NCI-H2171 (cell line): ENCODE measurements around the gene GDF2.

Experiments
- DNase-seq: peaks from one replicate; lab custom pipeline; 2025; lab: John Stamatoyannopoulos, UW

Gene GDF2

DNA sequence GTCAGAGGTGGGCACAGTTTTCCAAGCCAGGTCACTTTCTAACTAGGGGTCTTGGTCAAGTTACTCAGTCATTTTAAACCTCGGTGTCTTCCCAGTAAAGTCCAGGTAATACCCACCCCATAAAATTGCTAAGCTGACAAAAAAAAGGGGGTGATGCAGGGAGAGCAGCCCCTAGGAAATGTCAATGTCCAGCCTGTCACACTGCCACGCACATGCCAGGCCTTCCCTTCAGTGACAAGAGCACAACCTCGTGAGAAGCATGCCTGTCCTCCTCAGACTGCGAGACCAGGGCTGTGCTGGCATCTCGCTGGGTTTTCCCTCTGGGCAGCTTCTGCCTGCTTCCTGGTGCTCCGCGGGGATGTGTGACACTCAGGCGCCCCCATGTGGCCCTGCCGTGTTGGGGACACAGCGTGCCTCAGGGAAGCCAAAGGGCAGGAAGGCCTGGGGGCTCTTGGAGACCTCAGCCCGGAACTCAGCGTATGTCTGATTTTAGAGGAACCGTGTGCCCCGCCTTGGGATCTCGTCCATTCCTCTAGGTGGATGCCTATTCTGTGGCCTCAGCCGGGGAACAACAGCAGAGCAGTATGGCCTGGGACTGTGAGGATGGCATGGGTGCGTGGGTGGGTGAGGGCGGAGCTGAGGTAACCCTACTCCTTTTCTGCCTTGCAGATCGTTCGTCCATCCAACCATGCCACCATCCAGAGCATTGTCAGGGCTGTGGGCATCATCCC, 10.2 kb upstream of the GDF2 start:
- peak; percentile 25 for DNase-seq

DNA sequence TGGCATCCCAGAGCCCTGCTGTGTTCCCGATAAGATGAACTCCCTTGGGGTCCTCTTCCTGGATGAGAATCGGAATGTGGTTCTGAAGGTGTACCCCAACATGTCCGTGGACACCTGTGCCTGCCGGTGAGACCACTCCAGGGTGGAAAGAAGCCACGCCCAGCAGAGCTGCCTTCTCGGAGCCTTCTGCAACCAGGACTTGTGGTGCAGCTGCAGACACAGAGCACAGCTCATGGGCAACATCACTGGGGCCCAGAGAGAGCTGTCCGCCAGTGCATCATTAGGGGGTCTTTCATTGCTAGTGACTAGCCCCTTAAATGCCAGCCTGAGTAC, 9.6 kb upstream of the GDF2 start:
- no peak for DNase-seq

DNA sequence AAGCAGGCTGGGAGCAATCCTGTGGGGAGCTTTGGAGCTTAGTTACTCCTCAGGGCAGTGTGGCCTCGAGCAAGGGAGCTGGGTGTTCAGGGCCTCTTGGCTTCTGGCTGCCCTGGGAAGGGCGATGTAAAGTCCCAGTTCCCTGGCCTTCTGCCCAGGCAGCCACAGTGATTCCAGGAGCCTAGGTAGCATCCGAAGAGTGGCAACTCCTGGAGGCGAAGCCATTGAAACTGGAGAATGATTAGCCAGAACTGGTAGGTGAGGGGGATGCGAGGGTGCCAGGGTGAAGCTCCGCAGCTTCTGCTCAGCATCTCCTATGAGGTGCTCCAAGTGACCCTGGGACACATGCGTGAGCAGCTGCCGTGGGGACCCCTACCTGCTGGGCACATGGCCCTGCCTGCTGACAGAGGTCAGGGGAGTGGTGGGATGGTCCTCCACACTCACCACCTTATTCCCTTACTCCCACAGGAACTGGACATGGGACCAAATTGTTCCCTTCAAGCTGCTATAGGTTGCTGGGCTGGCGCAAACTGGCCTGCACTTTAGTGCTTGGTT, 7.8 kb upstream of the GDF2 start:
- DNase-seq: no peak

DNA sequence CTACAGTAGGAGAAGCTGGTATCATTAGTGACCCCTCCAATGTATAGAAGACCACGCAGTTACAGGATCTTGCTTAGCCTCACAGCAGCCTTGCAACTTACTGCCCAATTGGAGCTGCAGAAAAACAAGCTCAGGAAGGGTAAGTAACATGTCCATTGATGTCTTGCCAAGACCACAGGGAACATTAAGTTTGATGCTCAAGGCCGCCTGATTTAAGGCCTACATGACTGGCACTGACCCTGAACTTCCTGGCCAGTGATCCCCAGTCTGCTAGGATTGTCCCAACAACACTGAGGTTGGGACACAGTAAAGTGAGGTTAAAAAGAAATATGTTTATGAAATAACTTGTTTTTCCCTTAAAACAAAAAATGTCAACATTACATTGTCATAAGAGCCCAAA, 6.8 kb upstream of the GDF2 start:
- DNase-seq: no peak

DNA sequence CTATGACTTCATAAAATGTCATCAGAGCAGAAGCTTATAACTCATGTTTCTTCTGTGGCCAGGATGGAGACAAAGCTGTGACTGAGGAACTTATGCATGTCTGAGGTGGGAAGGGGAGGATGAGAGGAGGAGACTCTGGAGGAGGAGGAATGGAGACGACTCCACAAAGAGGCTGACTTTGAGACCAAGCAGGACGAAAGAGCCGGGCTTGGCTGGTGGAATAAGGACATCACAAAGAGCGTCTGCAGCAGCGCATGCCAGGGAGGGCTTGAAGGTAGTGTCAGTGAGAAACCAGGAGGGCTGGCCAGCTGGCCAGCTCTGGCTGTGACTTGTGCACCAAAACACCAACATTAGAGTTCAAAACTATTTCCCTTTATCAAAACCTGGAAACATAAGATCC, 6.1 kb upstream of the GDF2 start:
- no peak for DNase-seq

DNA sequence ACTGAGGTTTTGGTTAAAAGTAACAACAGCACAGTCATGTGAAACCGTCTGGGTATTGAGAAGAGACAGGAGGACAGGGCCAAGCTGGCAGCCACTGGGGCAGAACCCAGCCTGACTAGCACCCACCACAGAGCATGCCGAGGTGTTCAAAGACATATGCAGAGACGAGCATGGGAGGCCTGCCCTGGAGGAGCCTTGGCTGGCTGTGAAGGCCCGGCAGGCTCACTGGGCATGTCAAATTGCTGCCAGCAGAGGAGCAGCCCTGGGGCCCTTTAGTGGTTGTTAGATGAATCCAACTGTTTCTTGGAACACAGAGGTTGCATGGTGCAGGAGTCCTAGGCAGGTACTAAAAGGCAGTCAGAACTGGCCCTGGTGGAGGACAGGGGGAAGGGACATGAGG, 5.0 kb upstream of the GDF2 start:
- DNase-seq: no peak

DNA sequence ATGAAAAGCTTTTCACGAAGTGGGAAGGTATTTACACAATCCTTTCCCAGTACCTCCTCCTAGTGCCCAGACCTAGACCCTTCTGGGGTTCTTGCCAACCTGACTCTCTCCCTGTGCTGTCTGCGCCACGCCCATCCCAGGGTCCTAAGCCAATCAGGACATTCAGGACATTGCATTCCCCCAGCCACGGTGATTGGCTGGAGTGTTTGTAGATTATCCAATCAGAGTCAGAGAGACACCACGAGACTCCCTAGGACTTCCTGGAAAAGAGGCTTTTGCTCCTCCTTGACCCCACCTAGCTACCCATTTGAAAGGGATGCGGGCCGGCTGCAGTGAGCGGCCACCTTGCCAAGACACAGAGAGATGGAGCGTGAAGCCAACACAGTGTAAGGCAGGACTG, 3.5 kb upstream of the GDF2 start:
- no peak for DNase-seq

DNA sequence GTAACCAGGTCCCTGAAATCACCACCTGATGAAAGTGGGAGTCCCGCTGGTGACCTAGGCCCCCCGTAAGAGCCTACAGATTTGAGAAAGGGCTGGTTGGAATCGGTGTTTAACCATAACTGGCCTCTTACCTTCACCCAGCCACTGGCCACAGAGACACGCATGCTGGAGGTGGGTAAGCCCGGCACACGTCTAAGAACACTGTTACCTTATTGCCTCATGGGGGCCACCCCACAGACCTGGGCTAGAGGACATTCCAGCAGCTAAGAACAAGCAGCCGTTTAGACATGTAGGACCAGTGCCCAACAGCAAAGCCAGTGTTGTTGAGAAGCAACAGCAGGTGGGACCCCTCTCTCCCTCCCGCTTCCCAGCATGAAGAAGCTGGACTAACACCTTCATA, 2.5 kb upstream of the GDF2 start:
- DNase-seq: no peak

DNA sequence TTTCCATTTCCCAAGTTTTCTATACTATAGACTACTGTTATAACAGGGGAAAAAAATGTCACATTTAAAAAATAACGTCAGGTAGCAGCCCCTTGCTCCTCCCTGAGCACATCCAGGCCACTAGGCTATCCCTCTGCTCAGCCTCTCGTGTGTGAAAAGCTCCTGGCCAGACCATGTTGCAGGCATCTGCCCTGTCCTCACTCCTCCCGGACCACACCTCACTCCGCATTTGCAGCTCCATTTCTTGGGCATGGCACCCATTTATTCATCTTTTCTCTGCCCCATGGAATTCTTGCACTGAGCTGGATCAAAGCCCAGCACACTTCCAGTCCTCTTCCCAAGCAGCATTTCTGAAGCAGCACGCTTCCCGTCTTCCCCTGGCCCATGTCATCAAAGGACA, 1.4 kb upstream of the GDF2 start:
- DNase-seq: no peak

DNA sequence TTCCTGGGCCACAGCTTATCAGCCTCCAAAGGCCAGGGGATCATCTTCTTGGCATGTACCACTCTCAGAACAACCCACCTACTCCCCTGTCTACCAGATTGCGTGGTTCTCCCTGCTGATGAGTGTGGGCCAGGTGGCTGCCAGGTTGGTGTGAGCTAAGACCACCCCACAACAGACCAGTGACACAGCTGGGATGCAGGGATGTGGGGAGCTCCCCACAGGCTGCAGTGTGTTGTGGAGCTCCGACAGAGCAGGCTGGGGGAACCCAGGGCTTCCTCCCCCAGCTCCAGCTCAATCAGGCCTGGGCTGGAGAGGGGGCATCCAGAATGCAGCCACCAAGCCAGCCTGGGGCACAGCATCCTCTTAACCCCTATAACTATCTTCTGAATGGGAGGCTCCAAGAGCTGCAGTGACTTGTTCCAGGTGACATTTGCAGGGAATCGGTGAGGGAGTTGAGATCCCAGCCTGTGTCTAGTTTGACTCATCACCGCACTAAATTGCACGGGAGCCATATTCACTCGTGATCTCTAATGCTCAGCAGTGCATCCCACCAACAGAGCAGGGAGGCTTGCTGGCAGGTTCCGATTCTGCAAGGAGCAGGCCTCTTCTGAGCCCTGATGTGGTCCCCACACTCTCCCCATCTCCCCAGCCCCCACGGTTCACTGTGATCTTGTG, 596 bp upstream of the GDF2 start:
- DNase-seq: no peak

DNA sequence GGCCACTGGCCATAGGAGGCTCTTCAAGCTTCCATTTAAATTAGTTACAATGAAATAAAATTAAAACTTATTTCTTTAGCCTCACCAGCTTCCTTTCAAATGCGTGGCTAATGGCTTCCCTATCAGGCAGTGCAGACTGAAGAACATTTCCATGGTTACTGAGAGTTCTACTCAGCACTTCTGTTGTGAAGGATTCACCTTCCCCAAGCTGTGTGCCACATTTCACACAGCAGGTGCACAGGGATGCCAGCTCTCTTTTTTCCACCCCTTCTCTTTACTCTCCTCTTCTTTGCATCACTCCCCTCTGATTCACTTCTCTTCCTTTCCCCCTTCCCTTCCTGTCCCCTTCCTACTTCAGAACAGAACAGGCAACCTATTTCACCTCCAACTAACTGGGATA, 833 bp downstream of the GDF2 start:
- DNase-seq: no peak

DNA sequence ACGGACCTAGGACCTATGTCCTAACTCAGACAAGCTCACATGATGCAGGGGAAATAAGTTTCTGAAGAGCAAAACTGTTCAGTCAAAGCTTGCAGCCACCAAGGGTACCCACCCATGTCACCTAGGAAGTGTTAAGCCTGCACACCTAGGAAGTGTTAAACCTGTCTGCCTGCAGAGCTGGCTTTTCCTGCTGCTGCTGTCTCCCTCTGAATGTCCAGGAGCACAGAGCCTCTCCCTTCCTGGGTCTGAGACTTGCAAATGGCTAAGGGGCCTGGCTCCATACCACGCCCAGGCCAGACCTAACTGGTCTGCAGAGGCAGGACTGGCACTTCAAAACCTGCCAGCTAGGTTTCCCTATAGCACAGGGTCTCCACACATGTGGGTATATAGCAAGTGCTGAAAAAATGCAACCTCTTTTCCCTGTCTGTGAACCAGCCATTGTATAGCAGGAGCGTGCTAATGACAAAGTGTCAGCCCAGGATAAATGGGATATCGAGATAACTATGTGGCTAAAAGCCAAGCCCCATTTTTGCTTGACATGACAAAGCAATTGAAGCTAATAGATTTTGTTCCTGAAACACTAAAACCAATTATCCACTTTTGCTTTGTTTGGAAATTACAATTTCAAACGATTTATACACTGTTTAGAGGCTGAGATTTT, 1.5 kb downstream of the GDF2 start:
- no peak for DNase-seq

DNA sequence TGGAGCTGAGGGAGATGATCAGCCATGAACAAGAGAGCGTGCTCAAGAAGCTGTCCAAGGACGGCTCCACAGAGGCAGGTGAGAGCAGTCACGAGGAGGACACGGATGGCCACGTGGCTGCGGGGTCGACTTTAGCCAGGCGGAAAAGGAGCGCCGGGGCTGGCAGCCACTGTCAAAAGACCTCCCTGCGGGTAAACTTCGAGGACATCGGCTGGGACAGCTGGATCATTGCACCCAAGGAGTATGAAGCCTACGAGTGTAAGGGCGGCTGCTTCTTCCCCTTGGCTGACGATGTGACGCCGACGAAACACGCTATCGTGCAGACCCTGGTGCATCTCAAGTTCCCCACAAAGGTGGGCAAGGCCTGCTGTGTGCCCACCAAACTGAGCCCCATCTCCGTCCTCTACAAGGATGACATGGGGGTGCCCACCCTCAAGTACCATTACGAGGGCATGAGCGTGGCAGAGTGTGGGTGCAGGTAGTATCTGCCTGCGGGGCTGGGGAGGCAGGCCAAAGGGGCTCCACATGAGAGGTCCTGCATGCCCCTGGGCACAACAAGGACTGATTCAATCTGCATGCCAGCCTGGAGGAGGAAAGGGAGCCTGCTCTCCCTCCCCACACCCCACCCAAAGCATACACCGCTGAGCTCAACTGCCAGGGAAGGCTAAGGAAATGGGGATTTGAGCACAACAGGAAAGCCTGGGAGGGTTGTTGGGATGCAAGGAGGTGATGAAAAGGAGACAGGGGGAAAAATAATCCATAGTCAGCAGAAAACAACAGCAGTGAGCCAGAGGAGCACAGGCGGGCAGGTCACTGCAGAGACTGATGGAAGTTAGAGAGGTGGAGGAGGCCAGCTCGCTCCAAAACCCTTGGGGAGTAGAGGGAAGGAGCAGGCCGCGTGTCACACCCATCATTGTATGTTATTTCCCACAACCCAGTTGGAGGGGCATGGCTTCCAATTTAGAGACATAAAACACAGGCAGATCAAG, 3.3 kb downstream of the GDF2 start:
- DNase-seq: no peak

DNA sequence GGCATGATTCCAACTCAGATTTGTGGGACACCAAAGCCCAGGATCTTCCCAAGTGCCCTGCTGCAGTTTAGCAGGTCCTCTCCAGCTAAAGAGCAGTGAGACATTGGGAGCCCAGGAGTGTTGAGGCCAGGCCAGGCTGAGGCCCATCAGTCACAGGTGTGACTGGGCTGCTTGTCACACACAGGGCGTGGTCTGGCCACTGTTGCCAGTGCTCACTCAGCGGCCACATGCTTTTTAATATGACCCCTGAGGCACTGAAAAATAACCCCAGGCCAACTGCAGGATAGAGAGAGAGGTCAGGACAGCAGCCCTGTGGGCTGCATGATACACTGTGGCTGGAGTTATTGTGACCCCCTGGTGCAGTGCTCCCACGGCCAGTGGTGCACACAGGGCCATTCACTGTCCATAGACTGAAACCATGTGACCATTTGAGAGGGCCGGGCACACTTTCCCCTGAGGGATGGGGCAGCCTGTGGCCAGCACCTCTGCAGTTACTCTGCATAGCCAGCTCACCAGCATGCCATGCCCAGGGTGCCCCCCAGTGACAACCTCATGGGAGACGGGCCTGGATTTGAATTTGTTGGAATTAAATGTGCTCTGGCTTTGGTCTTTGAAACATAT, 4.2 kb downstream of the GDF2 start:
- DNase-seq: no peak

DNA sequence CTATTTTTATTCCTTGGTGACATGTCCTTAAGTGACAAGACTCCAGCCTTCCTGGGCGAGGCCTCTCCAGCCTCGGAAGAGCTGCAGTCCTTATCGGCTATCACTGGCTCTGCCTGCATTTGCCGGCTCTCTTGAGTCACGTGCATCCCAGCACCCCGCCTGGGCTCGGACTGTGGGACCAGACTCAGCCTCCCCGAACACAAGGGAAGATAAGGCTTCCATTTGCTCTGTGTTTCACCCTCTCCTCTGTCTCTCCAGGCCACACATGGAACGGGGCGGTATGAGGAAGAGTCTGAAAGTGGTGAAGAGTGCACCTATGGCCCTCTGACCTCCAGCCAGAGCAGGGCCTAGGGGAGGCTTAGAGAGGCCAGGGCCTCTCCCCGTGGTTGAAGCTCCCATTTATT, 4.7 kb downstream of the GDF2 start:
- no peak for DNase-seq

DNA sequence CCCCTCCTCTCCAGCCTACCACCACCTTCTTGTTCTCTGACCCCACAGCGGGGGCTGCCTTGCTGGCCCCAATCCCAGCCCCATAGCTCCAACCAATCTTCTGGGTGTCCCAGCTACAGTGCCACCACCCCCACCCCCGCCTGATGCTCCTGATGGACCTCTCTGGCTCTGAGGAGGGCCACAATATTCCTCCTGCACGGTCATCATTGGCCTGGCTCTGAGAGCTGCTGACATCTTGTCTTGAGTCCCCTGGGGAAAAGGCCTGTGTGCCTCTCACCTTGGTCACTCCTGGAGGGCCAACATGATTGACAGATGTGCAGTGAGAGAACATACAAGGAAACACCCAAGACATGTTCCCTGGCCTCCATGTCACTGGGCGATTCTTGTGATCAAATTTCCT, 7.6 kb downstream of the GDF2 start:
- no peak for DNase-seq

DNA sequence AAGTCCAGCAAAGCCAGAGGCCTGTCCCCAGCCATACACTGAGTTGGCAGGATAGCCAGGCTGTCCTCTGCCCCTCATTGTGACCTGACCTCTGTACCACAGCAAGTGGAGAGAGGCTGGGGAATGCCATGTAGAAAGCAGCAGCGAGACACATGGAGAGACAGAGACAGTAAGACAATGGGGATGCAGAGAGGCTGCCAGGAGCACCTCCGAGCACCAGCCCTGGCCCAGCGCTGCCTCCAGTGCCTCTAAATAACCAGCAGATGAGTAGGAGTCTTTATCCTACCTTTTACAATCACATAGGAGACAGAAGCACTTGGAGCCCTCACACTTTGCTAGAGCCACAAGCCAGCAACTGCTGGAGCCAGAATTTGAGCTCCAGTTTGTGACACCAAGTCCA, 8.1 kb downstream of the GDF2 start:
- DNase-seq: no peak

DNA sequence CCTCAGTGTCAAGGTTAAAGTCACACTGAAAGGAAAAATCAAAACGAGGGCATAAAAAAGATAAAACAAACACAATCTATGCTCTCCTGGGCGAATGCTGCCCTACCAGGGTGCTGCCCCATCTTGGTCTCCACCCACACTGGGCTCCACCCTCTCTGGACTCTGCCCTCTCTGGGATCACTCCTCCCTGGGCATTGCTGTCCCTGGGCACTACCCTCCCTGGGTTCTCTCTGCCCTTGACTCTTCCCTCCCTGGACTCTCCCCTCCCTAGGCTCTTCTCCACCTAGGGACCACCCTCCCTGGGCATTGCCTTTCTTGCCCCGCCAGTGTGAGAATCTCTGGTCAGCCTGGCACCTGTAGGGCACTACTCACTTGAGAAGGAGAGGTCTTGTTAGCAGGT, 8.6 kb downstream of the GDF2 start:
- DNase-seq: no peak

DNA sequence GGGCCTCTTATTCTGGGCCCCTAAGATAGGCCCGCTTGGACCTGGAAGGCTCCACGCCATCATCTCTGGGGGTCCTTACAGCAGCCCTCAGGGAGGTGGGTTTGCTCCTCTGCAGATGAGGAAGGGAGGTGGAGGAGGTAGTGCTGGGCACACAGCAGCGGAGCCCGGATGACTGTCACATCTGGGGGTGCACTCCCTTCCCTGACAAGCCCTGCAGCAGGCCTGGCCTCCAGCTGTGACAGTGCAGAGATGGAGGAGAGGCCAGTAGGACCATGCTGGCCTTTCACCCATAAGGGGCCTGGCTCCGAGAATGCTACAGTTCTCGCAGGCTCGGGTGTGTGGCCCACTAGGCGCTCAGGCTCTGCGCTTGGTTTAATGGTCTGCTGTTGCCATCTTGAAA, 9.2 kb downstream of the GDF2 start:
- no peak for DNase-seq

DNA sequence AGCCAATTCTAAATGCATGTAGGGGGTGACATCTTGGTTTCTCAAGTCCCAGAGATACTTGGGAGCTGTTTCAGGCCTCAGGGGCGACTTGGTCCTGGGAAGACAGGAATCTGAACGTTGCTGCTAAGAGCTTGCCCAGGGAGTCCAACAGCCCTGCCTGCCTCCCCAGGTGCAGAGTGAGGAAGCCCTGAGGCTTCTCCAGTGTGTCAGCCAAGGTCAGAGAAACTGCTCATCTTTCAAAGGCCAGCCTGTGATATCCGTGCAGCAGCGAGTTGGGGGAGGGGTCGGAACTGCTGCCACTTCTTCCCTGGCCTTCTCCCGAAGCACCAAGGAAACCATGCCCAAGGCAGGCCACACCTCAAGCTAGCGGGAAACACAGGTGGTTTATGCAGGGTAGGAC, 9.7 kb downstream of the GDF2 start:
- no peak for DNase-seq

DNA sequence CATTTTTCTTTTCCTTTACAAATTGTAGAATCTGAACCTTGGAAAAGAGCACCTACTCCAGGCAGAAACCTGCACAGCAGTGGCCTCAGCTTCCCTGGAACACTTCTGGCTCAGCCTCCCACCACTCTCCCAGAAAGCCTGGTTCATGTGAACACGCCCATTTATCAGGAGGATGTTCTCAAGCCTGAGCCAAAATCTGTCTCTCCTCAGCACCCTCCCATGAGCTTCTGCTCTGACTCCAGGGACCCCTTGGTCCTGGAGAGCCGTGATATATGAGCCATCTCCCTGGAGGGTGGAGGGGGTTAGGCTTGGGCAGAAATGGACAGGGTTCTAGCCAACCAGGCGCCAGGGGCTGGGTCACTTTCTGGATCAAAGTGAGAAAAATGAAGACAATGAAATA, 10.1 kb downstream of the GDF2 start:
- DNase-seq: no peak

DNA sequence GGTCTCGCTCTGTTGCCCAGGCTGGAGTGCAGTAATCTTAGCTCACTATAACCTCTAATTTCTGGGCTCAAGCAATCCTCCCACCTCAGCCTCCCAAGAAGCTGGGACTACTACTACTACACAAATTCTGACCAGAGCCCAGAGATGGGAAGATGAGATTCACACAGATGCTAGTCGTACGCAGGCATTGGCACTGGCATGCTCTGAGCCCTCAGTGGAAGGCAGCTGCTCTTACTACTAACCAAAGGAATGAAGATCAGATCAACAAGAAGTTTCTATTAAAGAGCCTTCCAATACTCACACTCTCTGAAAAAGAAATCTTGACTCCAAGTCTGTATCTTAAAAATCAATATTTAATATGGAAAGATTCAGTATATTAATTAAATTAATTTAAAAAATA, 10.7 kb downstream of the GDF2 start:
- DNase-seq: no peak
